ENCODE data around the gene SCG2.

The SCG2 gene, protein sequence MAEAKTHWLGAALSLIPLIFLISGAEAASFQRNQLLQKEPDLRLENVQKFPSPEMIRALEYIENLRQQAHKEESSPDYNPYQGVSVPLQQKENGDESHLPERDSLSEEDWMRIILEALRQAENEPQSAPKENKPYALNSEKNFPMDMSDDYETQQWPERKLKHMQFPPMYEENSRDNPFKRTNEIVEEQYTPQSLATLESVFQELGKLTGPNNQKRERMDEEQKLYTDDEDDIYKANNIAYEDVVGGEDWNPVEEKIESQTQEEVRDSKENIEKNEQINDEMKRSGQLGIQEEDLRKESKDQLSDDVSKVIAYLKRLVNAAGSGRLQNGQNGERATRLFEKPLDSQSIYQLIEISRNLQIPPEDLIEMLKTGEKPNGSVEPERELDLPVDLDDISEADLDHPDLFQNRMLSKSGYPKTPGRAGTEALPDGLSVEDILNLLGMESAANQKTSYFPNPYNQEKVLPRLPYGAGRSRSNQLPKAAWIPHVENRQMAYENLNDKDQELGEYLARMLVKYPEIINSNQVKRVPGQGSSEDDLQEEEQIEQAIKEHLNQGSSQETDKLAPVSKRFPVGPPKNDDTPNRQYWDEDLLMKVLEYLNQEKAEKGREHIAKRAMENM

DNA sequence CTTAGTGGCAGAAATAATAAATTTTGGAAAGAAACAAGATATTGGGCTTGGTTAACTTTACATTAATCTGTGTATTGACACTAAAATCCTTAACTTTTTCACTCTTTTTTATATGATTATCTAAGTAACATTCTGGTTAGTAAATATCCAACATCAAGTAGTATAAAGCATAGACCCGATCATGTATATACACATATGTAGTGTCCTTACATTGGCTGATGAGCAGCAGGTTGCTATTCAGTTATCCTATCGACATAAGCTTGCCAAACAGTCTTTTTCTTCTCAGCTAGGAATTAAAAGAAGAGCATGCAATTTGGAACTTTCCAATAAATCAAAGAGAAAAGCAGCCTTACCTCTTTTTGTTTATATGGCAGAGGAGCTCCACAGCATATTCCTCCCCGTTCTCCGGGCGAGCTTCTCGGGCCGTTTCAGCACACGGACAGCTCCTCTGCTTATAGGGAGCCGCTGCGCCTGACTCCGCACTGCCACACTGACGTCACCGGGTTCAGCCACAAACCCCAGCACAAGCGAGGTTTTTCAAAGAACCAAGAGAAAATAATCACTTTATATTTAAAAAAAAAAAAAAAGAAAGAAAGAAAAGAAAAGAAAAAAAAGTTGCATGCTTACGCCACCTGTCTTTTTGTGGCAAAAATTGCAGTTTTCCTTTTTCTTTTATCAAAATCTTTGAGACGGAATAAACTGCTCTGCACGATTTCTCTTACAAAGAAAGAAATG lies at the start of gene SCG2:
Gene SCG2 (minus strand): TSS at position 430 of the 735 bp plus-strand sequence. CDS start 3,079 bp downstream, outside the sequence.
- peak; percentile 86 for DNase-seq (ENCODE audit: low read depth, low spot score)

GRCh38 chr2:223649554-223650533 lies 47.7 kb upstream of the SCG2 start:
- no peak for DNase-seq (ENCODE audit: low read depth, low spot score)

DNA sequence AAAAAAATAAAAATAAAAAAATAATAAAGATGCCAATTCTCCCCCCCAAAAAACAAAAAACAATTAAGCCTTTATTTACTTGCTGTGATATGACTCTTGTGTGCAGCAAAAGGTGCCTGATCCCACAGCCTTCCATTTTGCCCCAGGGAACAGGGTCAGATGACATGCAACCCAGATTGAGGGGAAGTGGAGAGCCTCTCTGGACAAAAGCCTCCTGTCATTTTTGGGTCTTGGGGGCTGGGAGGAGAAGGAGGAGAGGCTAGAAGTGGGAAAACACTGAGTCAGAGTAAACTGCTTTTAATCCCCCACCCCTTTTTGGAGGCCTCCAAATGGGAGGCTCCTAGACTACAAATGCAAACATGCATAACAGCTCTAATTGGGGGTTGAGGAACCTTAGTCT lies 46.6 kb upstream of the SCG2 start:
- DNase-seq (ENCODE audit: low read depth, low spot score) = no peak

- no peak for DNase-seq (ENCODE audit: low read depth, low spot score)
These were observed 45.2 kb upstream of the SCG2 start for GRCh38 chr2:223647258-223647952.

DNA sequence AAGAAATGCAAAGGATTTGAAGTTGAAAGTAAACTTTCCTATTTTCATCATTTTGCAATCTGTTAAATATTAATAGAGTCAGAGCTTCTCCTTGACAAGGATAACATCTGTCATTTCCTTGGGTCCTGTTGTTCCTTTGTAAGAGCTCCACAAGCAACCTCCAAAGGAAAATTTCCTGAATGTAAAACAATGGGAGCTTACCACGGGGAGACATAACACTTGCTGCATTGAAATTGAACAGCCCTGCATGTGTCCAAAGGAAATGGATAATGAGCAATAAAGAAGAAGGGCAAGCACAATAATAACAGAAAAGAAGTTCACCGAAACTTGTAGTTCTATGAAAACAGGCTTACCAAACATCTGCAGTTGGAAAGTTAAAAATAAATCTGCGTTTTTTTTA lies 42.0 kb upstream of the SCG2 start:
- DNase-seq (ENCODE audit: low read depth, low spot score) = no peak

DNA sequence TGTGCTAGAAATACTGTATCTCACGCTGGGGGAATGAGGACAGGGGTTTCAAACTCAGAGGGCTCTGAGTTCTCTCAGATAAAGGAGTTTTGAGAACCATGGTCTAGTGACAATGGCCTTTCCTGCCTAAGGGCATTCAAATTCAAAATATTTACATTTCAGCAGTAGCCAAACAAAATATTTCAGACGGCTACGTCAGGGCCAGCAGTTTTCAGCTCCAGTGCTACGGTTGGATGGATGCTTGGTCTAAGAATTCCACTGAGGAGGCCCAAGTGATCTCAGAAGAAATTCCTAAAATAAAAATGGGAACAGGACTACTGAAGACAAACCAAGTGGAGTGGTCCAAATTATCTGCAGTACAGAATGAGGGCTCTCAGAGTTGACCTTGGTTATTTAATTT lies 41.1 kb upstream of the SCG2 start:
- no peak for DNase-seq (ENCODE audit: low read depth, low spot score)

DNA sequence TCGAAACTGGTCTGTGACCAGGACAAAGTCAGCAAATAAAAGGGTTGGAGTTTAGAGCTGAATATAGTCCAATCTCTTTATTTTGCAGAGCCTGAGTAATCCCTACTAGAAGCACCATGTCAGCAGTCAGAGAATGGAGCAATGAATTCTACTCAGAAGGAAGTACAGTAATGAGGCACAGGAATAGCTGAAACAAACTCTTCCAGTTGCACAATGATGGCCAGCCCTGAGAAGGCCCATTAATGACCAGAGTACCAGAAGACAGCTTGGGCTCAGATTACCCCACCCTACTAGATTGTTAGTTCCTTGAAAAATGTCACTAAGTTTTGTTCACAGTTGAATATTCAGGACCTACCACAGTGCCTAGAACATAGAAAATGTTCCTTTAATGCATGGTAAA lies 40.3 kb upstream of the SCG2 start:
- no peak for DNase-seq (ENCODE audit: low read depth, low spot score)

GRCh38 chr2:223641082-223641481 lies 38.9 kb upstream of the SCG2 start:
- DNase-seq (ENCODE audit: low read depth, low spot score) = no peak

- no peak for DNase-seq (ENCODE audit: low read depth, low spot score)
These were observed 32.9 kb upstream of the SCG2 start for GRCh38 chr2:223635080-223635479.

DNA sequence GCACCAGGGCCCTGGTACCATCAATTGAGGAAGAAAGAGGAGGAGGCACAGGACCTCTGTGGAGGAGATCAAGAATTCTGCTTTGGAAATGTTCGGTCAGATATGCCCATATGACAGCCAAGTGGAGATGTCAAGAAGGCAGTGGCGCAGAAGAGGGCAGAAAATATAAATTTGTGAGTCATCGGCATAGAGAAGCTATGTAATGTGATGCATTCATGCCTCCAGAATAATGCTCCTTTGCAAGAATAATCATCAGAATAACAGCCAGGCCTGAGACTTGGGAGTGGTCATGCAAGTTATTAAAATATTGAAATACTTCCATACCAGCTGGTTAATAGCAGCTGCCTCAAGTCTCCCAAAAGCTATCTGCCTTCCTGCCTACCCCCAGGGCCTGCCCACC lies 32.1 kb upstream of the SCG2 start:
- no peak for DNase-seq (ENCODE audit: low read depth, low spot score)

- DNase-seq (ENCODE audit: low read depth, low spot score) = no peak
These were observed 31.5 kb upstream of the SCG2 start for GRCh38 chr2:223633656-223634055.

GRCh38 chr2:223632826-223633225 lies 30.7 kb upstream of the SCG2 start:
- no peak for DNase-seq (ENCODE audit: low read depth, low spot score)

DNA sequence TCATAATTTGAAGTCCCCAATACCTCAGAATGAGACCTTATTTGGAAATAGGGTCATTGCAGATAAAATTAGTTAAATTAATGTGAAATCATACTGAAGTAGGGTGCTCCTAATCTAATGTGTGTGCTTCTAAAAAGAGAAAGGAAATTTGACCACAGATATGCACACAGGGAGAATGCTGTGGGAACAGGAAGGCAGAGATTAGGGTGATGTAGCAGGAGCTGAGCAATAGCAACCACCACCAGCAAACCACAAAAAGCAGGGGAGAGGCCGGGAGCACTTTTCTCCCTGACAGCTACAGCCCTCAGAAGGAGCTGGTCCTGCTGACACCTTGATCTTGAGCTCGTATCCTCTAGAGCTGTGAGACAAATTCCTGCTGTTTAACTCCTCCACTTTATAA lies 24.6 kb upstream of the SCG2 start:
- DNase-seq (ENCODE audit: low read depth, low spot score) = no peak

- DNase-seq (ENCODE audit: low read depth, low spot score) = no peak
These were observed 23.5 kb upstream of the SCG2 start for GRCh38 chr2:223625652-223626051.

- no peak for DNase-seq (ENCODE audit: low read depth, low spot score)
These were observed 19.7 kb upstream of the SCG2 start for GRCh38 chr2:223621901-223622300.

GRCh38 chr2:223619486-223620129 lies 17.4 kb upstream of the SCG2 start:
- DNase-seq (ENCODE audit: low read depth, low spot score) = no peak

GRCh38 chr2:223618172-223619035 lies 16.2 kb upstream of the SCG2 start:
- no peak for DNase-seq (ENCODE audit: low read depth, low spot score)

GRCh38 chr2:223614534-223614933 lies 12.4 kb upstream of the SCG2 start:
- DNase-seq (ENCODE audit: low read depth, low spot score) = no peak
